SIG-M5 treated with dmso at 0.1 percent for 504 hours (cell line): ENCODE data around the gene SLC24A3.

Experiments used
- DNase-seq: peaks from one replicate; lab custom pipeline; 2025; ENCODE audit not compliant: unreplicated experiment; lab: John Stamatoyannopoulos, UW

Gene SLC24A3

GRCh38 chr20:19451231-19451922 lies 238.9 kb downstream of the SLC24A3 start:
- no peak for DNase-seq

GRCh38 chr20:19451923-19452295 lies 239.5 kb downstream of the SLC24A3 start:
- DNase-seq, result no peak

- DNase-seq, result no peak
Observed at GRCh38 chr20:19453410-19453809, 241.0 kb downstream of the SLC24A3 start.

GRCh38 chr20:19453862-19454261 lies 241.4 kb downstream of the SLC24A3 start:
- DNase-seq, result no peak

- no peak for DNase-seq
Observed at GRCh38 chr20:19456595-19457395, 244.4 kb downstream of the SLC24A3 start.

- DNase-seq, result no peak
Observed at GRCh38 chr20:19457611-19458010, 245.2 kb downstream of the SLC24A3 start.

- no peak for DNase-seq
Observed at GRCh38 chr20:19460386-19460785, 247.9 kb downstream of the SLC24A3 start.

- DNase-seq, result no peak
Observed at GRCh38 chr20:19462491-19462890, 250.0 kb downstream of the SLC24A3 start.

- DNase-seq, result no peak
Observed at GRCh38 chr20:19463597-19463996, 251.2 kb downstream of the SLC24A3 start.

- DNase-seq, result no peak
Observed at GRCh38 chr20:19465536-19465935, 253.1 kb downstream of the SLC24A3 start.

GRCh38 chr20:19466206-19466928 lies 253.9 kb downstream of the SLC24A3 start:
- no peak for DNase-seq

GRCh38 chr20:19473216-19473921 lies 260.9 kb downstream of the SLC24A3 start:
- DNase-seq, result no peak

GRCh38 chr20:19473922-19474286 lies 261.5 kb downstream of the SLC24A3 start:
- DNase-seq, result no peak

GRCh38 chr20:19478320-19478895 lies 266.0 kb downstream of the SLC24A3 start:
- no peak for DNase-seq

GRCh38 chr20:19482726-19483125 lies 270.3 kb downstream of the SLC24A3 start:
- DNase-seq, result no peak

GRCh38 chr20:19483309-19483708 lies 270.9 kb downstream of the SLC24A3 start:
- DNase-seq, result no peak

GRCh38 chr20:19486446-19486845 lies 274.0 kb downstream of the SLC24A3 start:
- no peak for DNase-seq

GRCh38 chr20:19487420-19487819 lies 275.0 kb downstream of the SLC24A3 start:
- no peak for DNase-seq

GRCh38 chr20:19491241-19491640 lies 278.8 kb downstream of the SLC24A3 start:
- no peak for DNase-seq

- DNase-seq, result no peak
Observed at GRCh38 chr20:19492116-19492515, 279.7 kb downstream of the SLC24A3 start.
